Right renal pelvis (tissue), 4 donors: ENCODE results near the gene KLHL35. TPM values are rescaled to one million over a fixed set of nuclear protein-coding genes. Genes with fewer than 3 reads are reported as not detected.

ENCODE experiments used
- DNase-seq, 4 donors: peaks; one replicate each; pipeline ENCODE4 v3.0.0-alpha.2; 2013; ENCODE audit warnings: low read depth in 4 of 4, low spot score in 3 of 4, missing footprints in 1 of 4
- polyA plus RNA-seq, 4 donors: library from polyadenylated mRNA; unstranded; fragments of 120-200 nt; gene quantifications; one replicate each; pipeline ENCODE4 v1.2.1, GENCODE V29; 2013; ENCODE audit not compliant: insufficient read length in 4 of 4

KLHL35 gene
- polyA plus RNA-seq, 4 donors, result 0.32 to 0.74 (median 0.40) TPM

DNA sequence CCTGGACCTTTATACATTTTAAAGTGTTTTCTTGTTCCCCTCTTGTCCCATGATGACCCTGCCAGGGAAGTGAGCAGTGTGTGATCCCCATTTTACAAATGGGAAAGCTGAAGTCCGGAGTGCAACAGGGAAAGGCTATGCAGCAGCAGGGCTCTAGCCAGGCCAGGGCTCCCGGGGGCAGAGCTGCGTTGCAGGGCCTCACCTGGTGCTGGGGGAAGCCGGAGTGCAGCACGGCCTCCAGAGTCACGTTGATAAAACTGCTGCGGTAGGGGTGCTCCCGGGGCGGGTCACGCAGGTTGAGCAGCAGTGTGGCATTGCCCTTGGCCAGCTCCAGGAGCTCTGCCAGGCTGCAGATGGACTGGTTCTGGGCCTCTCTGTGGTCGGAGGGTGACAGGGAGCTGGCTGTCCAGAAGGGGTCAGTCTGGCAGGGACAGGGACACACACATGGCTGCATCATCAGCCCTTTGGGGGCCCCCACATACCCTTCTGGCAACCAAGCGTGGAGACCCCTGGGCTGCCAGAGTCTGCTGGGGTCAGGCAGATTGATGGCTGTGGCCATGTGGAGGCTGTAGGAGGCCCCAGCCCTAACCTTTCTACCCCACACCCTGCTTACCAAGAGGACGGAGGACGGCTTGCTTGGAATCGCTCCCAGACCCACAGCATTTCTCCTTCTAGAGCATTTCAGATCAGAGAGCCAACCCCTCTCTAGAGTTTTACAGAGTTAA is 9.3 kb upstream of the KLHL35 start:
- DNase-seq, result no peak

DNA sequence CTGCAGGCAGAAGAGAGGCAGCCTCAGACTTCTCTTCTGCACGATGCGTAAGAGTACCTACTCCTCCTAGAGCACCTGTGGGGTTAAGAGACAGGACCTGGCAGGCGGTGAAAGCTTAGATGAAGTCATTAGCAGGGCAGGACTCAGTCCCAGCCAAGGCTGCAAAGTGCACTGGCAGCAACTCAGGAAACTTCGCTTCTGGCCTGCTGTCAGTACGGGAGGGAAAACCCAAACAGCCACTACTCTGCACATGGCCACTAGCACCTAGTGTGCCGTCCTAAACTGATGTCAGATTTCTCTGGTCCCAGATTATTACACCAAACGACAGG is 8.8 kb upstream of the KLHL35 start:
- DNase-seq, result no peak

DNA sequence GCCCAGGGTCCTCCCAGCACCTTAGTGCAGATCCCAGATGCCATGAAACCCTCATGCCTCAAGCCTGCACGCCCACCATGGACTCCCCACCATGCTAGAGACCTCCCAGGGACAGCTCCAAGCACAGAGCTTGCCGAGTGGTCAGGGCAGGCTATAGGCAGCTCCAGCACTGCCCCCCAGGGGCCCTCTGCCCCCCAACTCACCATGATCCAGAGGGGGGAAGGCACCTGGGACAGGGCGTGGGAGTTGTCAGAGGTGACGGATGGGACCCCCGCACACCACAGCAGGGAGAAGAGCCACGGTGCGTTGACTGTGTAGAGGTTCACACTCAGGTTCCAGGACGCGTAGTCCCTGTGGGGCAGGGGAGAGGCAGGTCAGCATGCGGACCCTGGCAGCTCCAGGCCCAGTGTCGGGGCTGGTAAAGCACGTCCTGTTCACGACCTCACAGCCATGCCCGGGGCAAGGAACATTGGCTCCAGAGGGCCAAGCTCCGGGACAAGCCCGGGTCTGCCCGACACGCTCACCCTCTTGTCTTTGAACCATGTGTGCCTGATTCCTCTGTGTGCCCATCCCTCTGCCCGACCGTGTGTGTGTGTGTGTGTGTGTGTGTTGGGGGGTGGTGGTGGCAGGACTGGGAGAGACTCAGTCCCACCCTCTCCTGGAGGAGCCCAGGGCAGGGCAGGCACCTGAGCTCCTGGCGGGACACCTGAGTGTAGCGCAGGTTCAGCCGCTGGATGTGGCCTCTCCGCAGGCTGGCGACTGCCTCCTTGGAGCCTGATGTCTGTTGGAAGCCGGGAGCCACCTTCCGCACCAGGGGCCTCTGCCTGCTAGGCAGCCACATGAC is 8.2 kb upstream of the KLHL35 start:
- DNase-seq, result no peak

DNA sequence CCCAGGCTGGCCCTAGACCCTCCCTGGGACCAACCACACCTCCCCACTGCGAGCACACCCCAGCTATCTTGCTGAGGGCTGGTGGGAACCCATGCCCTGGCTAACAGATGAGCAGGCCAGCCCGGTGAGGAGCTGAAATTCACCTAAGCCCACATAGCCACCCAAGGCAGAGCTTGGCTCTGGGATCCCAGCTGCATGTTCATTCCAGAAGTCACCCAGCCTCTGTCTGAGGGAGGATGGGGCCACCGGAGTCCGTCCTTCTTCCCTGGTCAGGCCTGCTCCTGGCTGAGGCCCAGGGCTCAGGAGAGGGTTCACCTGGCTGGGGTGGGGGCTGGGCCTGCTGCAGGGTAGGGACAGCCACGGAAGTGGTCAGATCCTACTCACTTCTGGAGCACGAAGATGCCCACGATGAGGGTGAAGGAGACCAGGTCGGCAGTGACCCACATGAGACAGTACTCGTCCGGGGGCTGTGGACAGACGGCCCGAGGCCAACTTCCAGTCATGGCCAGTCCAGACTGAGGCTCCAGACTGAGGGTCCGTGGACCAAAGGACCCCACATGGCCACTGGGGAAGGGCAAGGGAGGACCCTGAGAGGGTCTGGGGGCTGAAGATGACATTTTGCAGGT is 6.6 kb upstream of the KLHL35 start:
- no peak for DNase-seq

DNA sequence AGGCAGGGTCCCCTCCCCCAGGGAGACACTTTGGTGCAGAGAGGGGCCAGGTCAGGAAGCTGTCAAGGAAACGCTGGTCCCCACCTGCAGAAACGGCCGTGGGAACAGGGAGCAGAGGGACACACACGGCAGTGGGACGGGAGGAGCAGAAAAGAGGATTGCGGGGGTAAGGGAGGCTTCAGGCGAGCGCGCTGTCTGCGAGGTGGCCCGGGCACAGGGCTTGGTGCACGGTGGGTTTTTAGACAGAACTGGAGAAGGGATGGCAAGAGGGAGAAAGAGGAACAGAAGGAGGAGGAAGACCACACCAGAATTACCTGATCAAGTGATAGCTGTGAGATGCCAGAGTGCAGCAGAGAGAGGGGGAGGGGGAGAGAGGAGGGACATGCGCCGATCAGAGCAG is 6.0 kb upstream of the KLHL35 start:
- DNase-seq, result no peak

DNA sequence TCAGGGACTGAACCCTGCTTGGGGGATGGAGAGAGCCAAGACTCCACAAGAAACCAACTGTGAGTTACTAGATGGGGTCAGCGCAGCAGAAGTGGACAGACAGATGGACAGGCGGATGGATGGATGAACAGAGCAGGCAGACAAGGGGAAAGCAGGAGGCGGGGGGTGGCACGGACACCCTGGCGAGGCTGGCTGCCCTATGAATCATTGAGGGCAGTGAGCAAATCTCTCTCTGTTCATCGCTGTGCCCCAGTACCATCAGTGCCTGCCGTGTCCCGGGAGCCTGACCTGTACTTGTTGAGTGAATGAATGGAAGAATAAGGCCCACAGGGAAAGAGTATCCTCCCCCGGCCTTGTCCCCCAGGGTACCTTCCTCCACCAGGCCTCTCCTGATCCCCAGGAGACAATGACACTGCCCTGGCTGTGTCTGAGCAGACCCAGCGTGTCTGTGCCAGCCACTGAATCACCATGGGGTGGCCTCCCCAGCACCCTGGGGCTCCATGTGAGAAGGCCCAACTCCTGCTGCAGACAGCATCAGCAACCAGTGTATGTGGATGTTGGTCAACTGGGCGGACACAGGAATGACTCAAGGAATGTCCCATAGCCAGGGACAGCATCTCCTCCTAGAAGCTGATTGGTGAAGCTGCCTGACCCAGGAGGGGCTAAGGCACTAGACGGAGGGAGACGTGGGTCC is 5.1 kb upstream of the KLHL35 start:
- no peak for DNase-seq

DNA sequence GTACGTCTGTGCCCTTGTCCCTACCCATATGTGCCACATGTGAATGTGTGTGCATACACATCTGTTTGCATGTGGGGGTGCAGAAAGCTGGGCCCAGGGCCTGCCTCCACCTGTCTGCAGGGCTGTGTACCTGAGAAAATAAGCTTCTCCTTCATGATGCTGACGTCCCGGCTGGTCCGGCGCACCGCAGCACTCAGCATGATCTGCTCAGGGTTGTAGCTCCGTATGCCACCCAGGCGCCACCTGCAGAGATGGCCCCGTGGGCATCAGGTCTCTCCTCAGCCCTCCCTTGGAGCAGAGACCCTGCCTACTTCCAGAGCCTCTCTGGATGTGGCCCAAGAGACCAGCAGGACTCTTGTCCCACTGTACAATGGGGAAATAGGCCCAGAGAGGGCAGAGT is 3.8 kb upstream of the KLHL35 start:
- no peak for DNase-seq

DNA sequence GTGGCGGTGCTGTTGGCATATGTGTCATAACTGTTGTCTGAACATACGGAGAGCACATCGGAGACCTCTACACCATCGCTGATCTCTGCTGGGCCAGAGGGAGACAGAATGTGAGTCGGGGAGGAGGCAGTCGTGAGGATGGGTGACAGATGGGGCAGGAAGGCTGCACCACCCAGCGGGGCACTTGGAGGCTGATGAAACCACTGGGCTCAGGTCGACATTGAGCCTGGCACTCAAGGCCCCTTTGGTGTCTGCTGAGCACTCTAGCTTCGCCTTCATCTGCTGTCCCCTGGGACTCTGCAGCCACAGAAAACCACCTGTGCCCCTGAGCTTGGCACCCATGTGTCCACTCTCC is 2.5 kb upstream of the KLHL35 start:
- DNase-seq, result no peak

DNA sequence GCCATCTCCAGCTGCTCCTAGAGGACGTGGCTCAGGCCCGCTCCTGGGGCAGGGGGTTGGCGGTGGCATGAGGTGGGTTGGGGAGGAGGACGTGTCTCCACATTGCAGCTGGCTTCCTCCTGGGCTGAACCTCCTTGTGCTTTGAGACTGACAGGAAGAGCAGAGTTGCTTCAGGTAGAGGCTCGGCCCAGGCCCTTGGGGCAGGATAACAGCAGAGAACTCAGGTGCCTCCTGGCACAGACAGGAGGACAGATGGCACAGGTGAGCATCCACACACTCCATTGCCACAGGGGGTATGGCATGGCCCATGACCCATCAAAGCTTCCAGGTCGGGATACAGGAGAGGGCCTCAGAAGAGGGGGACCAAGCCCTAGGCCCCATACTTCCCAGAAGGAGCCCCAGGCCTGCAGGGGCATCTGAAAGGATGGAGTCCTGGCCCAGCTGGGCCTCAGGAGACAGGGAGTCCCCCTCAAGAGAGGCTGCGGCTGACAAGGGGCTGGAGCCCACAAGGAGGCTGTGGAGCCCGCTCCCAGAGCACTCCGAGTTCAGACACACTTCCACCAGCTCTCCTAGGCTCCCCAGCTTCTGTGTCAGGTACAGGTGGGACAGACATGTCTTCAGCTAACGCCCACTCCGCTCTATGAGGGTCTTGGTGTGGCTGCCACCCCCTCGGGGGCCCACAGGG is 2.0 kb upstream of the KLHL35 start:
- no peak for DNase-seq

DNA sequence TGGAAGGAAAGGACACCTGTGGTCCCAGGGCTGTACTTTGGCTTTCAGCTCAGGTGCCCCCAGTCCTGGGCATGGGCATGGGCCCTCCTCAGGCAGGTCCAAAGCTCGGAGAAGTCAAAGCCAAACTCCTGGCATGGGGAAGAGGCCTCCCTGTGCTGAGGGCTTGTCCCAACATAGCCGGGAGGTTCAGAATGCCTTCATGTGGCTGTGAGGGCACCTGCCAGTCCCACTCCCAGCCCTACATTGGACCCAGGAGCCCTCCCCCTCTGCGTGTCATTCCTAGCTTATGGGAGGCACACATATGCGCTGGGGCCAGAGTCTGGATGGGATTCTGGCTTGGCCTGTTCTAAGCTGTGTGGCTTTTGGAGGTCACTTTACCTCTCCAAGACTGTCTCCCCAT is 1.0 kb upstream of the KLHL35 start:
- no peak for DNase-seq

DNA sequence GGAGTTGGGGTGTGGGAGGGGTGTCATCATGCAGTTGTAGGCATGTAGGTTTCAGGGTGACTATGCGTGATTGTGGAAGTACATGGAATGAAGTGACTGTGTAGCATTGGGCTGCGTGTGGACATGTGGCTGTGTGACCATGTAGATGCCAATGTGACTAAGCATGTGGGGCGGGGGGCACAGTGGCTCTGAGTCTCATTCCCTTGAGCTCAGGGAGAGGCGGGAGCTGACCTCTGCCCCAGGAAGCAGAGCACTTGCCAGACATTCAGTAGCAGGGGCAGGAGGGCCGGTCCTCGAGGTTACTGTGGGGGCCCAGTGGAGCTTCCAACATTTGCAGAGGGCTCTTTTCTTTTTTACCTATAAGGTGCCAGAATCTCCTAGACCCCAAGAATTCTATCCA is 440 bp upstream of the KLHL35 start:
- DNase-seq, result no peak

DNA sequence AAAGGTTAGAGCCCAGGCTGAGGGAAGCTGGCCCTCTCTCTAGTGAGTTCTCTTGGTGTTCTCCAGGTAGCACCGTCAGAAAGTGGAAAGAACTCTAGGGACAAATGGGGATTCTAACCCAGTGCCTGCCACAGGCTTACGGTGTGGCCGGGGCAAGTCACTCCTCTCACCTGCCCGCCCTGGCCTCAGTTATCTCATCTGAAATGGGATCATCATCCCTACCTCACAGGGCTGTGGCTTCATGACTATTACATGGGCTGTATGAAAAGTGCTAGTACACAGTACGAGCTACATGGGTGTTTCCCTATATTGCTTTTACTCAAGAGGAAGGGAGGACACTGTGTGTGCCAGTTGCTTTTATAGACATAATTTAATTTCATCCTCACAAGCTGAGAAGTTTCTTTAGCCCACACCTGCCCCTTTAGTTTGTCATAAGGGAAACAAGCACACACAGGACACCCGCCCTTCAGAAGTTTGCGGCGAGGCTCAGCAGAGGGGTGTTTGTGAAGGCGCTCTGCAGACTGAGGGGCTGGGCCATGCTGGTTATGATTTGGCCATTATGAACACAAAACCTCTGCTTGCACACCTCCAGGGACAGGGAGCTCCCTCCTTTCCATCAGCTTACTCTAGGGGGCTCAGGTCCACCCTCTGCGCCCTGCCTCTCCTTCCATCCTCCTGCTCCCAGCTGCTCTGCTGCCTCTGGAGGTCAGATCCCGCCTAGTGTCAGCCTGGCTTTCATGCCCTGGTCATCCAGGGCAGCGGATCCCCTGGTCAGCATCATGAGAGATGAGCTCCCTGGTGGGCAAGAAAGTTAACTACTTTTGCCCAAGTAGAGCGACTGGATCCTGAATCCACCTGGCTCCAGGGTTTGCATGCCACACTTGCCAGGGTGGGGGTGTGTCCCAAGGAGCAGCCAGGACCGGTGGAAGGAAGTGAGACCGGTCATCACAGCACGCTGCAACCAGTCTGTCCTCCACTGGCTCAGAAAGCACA is 1.2 kb downstream of the KLHL35 start:
- no peak for DNase-seq

DNA sequence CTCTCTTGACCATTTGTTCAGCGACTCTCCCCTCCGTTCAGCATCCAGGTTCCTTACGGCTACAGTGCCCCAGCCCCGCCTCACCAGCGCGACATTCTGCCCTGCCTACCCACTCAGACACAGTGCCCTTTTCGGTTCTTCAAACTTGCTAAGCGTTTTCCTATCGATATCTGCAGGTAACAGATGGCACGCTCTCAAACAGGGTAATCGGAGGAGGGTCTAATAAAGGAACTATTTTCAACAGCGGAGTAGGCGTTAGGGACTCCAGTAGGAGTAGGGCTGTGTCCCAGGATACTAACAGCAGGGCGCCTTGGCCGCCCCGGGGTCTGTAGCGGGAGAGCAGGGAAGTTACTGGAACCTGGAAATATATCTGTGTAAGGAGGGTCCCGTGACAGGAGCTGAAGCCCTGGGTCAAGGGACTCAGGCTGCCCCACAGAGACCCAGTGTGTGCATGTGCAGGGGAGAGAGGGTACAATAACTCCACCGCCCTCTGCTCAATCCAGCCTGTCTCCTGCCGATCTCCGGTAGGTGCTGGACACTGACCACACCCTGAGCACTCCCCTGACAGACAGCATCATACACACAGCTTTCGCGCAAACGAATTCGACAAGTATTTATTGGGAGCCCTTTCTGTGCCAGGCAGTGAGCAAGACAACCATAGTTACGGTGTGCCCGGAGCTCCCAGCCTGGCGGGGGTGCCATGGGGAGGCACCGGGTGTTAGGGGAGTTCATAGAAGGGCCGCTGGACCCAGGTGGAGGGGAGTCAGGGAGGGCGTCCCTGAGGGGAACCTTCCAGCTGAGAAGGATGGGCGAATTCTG is 2.1 kb downstream of the KLHL35 start:
- DNase-seq, result no peak

DNA sequence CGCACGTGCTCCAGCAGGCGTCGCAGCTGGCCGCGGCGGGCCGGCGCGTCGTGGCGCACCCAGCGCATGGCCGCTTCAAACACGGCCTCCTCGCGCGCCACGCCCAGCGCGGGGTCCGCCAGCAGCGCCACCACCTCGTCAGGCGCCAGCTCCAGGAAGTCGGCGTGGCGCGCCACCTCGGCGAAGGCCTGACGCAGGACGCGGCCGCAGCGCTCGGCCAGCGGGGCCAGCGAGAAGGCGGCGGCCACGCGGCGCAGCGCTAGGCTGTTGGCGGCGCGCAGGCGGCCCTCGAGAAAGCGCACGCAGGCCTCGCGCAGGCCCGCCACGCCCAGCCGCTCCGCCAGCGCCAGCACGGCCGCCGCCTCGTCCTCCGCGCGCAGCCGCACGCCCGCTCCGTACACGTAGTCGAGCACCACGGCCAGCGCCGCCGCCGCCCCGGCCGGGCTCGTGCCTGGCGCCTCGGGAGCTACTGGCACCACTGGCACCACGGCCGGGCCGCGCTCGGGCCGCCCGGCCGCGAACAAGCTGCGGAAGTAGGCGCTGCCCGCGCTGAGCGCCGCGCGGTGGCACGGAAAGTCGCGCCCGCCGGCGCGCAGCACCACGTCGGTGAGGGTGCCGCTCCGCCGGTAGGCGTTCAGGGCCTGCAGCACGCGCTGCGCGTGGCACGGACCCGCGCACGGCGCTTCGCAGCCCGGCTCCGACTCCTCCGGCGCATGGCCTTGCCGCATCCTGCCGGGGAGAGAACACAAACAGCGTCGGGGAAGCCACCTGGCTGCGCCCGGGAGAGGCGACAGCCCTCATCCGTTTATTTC is 2.9 kb downstream of the KLHL35 start:
- DNase-seq, result peak in 1 of 4 donors; percentile 24

DNA sequence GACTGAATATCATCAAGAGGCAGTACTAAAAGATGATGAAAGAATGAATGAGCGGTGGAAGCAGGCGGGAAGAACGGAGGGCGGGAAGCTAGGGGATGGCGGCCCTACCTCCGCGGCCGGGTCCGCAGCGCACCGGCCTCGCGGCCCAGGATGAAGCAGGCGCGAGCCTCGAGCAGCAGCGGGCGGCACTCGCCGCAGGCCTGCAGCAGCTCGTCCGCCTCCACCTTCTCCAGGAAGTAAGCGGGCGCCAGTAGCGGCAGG is 3.4 kb downstream of the KLHL35 start:
- DNase-seq, result no peak

DNA sequence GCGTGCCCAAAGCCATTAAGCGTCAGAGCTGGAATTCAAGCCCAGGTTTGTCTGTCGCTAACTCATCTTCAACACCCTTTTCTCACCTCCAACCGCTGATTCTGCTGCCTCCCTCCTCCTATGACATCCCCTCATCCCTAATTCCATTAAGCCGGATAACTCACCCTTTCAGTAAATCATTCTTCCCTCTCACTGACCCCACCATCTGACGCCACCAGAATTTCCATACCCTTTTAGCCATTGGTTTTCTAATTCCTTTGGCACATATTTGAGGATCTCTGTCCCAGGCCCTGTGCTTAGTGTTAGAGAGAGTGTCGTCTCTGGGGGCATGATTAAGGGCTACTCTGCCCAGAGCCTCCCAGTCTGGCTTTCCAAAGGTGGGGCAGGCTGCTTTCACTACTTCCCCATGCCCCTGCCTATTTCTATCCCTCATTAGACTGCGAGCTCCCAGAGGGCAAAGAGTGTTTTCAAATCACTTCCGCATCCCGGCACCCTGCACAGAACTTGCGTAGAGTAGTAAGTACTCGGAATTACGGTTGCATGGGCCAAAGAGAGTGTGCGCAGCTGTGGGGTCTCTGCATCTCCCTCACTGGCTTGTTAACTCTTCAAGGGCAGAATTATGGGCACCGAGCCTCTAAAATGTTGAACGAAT is 3.9 kb downstream of the KLHL35 start:
- no peak for DNase-seq

DNA sequence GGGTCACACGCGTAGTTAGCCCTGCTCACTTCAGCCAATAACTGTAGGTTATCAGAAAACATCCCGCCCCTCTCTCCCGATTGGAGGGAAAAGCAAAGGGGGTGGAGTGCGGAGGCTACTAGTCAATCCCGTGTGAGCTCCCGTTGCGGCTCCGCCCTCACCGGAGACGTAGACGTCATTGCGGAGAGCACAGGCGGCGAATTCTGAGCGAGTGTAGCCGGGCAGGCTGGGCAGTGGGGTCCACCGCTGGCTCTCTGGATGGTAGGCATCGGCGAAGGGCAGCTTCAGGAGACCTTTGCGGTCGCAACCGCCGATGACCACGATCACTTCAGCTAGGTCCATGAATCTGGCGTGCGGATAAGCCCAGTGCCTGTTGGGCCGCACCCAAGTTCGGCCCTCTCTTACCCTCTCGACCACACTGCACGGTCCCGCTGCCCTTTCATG is 4.7 kb downstream of the KLHL35 start:
- DNase-seq, result peak; percentile 74 to 88 (median 80)

DNA sequence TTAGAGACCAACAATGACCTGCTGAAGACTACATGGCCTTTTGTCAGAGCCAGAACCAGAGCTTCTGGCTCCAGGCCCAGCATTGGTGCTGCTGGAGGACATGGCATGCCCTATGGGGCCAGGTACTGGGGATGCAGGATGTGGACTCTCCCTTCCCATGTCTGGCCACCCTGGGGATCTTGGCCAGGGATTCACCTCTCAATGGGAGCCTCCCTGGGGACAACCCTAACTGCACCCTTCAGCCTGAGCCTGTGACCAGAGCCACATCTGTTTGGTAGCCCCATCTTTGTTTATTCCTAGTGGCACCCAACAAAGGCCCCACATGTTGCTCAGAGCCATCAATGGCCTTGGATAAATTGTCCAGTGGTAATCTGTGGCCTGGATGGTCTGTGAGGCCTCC is 5.8 kb downstream of the KLHL35 start:
- DNase-seq, result no peak
